SK-N-SH (cell line): ENCODE measurements around the gene PLCXD1.

Experiments
- CTCF ChIP-seq: fragments of 200-600 bp; sonication (generic); IDR thresholded peaks from 2 replicates; pipeline ENCODE4 v1.6.1; 2017; ENCODE audit warnings: antibody characterized with exemption, mild to moderate bottlenecking, moderate library complexity
- ELF1 ChIP-seq: IDR thresholded peaks from 2 replicates; pipeline ENCODE4 v1.4.0; 2012
- POLR2AphosphoS5 ChIP-seq: IDR thresholded peaks from 2 replicates; pipeline ENCODE4 v1.6.1; 2012; ENCODE audit warnings: low read depth, low read length
- RCOR1 ChIP-seq: fragments of 150-350 bp; IDR thresholded peaks from 2 replicates; pipeline ENCODE4 v1.6.1; 2017; ENCODE audit warnings: antibody characterized with exemption, low read length
- RXRA ChIP-seq: IDR thresholded peaks from 2 replicates; pipeline ENCODE4 v1.4.0; 2012; ENCODE audit warnings: low read depth, mild to moderate bottlenecking, borderline replicate concordance
- TAF1 ChIP-seq: IDR thresholded peaks from 2 replicates; pipeline ENCODE4 v1.6.1; 2012; ENCODE audit warnings: low read depth, mild to moderate bottlenecking, low read length, moderate library complexity, borderline replicate concordance
- USF1 ChIP-seq: IDR thresholded peaks from 2 replicates; pipeline ENCODE4 v1.4.0; 2012; ENCODE audit warnings: low read depth, borderline replicate concordance
- YY1 ChIP-seq: IDR thresholded peaks from 2 replicates; pipeline ENCODE4 v1.4.0; 2012; ENCODE audit warnings: low read depth, mild to moderate bottlenecking

GRCh38 chrX:265502-265901, 15.7 kb upstream of the PLCXD1 start:
- TF ChIP-seq USF1, result no peak
- TF ChIP-seq CTCF, result no peak
- no peak for TF ChIP-seq RXRA
- TF ChIP-seq RCOR1, result no peak
- no peak for TF ChIP-seq YY1
- TF ChIP-seq ELF1, result no peak
- no peak for TF ChIP-seq TAF1
- no peak for TF ChIP-seq POLR2AphosphoS5
